Body of pancreas (tissue), 4 donors: ENCODE measurements around the gene PIK3CD.

ENCODE experiments used
- CTCF ChIP-seq, 7 experiments: fragments of 450-650 bp in 4 of 7; fragments of 200-600 bp in 3 of 7; sonication (generic) in 3 of 7; IDR thresholded peaks; one replicate each; pipeline ENCODE4 v1.5.1; 2016 to 2019; ENCODE audit warnings: antibody characterized with exemption in 7 of 7
- POLR2A ChIP-seq, 3 donors: fragments of 450-650 bp; IDR thresholded peaks; one replicate each; pipeline ENCODE4 v1.6.1; 2016; ENCODE audit warnings: antibody characterized with exemption in 3 of 3, mild to moderate bottlenecking in 2 of 3

GRCh38 chr1:9715536-9716226, 64.2 kb downstream of the PIK3CD start:
- no peak for TF ChIP-seq POLR2A (IDR thresholded peaks at IDR 0.05)
- no peak for TF ChIP-seq CTCF (IDR thresholded peaks at IDR 0.05)
